PC-9 (cell line): ENCODE data around the gene UGT1A5. TPM values are rescaled to one million over a fixed set of nuclear protein-coding genes. Genes with fewer than 3 reads are reported as not detected.

Experiments used
- BruUV-seq: library from RNA; stranded (reverse); fragments of 400-500 nt; replicated peaks from 2 replicates; lab custom pipeline; 2021; lab: Mats Ljungman, UMichigan
- CTCF ChIA-PET: fragments of 300-600 bp; sonication (Branson Sonifier 250); formaldehyde crosslinking; loops from one replicate; lab custom pipeline; 2022; ENCODE audit warnings: antibody characterized with exemption; lab: Charles Lee
- POLR2A ChIA-PET: fragments of 300-600 bp; sonication (Branson Sonifier 250); formaldehyde crosslinking; loops from one replicate; lab custom pipeline; 2022; ENCODE audit warnings: antibody characterized with exemption; ENCODE audit not compliant: unreplicated experiment; lab: Charles Lee
- DNase-seq, 2 experiments: peaks; one replicate each; pipeline versions ENCODE4 v3.0.0 to v3.0.0-alpha.2; 2015 to 2022; ENCODE audit warnings: mixed read lengths in 1 of 2
- H2AFZ ChIP-seq: fragments of 200-600 bp; sonication (generic); 2 replicates; pipeline ENCODE4 v1.8.1; 2017; ENCODE audit warnings: antibody characterized with exemption
- H3F3A ChIP-seq: fragments of 200-600 bp; sonication (generic); 2 replicates; pipeline ENCODE4 v1.8.1; 2017; ENCODE audit warnings: antibody characterized with exemption, mild to moderate bottlenecking, low read depth; ENCODE audit not compliant: insufficient read depth
- H3K27ac ChIP-seq: fragments of 200-600 bp; sonication (generic); 2 replicates; pipeline ENCODE4 v1.6.1; 2016; ENCODE audit warnings: mixed run types
- H3K27me3 ChIP-seq: fragments of 200-600 bp; sonication (generic); 2 replicates; pipeline ENCODE4 v1.6.1; 2016; ENCODE audit warnings: low read depth, mixed run types; ENCODE audit not compliant: insufficient read depth
- H3K36me3 ChIP-seq: fragments of 200-600 bp; sonication (generic); 2 replicates; pipeline ENCODE4 v1.6.1; 2016; ENCODE audit warnings: low read depth, mixed run types
- H3K4me1 ChIP-seq: fragments of 200-600 bp; sonication (generic); replicated peaks from 2 replicates; pipeline ENCODE4 v1.6.1; 2016; ENCODE audit warnings: mixed run types; ENCODE audit not compliant: insufficient read depth
- H3K4me2 ChIP-seq: fragments of 200-600 bp; sonication (generic); 2 replicates; pipeline ENCODE4 v1.6.1; 2017; ENCODE audit warnings: mixed run types
- H3K4me3 ChIP-seq: fragments of 200-600 bp; sonication (generic); 2 replicates; pipeline ENCODE4 v1.6.1; 2016; ENCODE audit warnings: mixed run types
- H3K79me2 ChIP-seq: fragments of 200-600 bp; sonication (generic); 2 replicates; pipeline ENCODE4 v1.6.1; 2017; ENCODE audit warnings: low read depth, mixed run types
- H3K9me2 ChIP-seq: fragments of 200-600 bp; sonication (generic); 2 replicates; pipeline ENCODE4 v1.8.1; 2017; ENCODE audit warnings: mild to moderate bottlenecking; ENCODE audit not compliant: insufficient read depth
- H3K9me3 ChIP-seq: fragments of 200-600 bp; sonication (generic); 2 replicates; pipeline ENCODE4 v1.8.1; 2016; ENCODE audit warnings: low read depth; ENCODE audit not compliant: insufficient read depth
- H4K20me1 ChIP-seq: fragments of 200-600 bp; sonication (generic); 2 replicates; pipeline ENCODE4 v1.8.1; 2017; ENCODE audit not compliant: insufficient read depth
- EZH2 ChIP-seq: fragments of 200-600 bp; sonication (generic); IDR thresholded peaks from 2 replicates; pipeline ENCODE4 v1.8.0; 2017; ENCODE audit warnings: antibody characterized with exemption, low read depth
- intact Hi-C: fragments of 100-400 bp; cut with micrococcal nuclease; formaldehyde crosslinking; loops from one replicate; pipeline ENCODE4 v1.10.0; 2022; ENCODE audit not compliant: unreplicated experiment
- total RNA-seq: library from RNA; stranded (reverse); gene quantifications from 2 replicates; pipeline ENCODE4 v1.2.3, GENCODE V29; 2021
- TF ChIP-seq, protein P1 (sequence below): fragments of 200-600 bp; sonication (generic); conservative IDR thresholded peaks from 2 replicates; pipeline ENCODE4 v1.6.1; 2017; ENCODE audit warnings: mixed run types, antibody characterized with exemption, mild to moderate bottlenecking, moderate library complexity

UGT1A5 gene
- total RNA-seq, 1 experiment from 2014 or later: 71.3 TPM

DNA sequence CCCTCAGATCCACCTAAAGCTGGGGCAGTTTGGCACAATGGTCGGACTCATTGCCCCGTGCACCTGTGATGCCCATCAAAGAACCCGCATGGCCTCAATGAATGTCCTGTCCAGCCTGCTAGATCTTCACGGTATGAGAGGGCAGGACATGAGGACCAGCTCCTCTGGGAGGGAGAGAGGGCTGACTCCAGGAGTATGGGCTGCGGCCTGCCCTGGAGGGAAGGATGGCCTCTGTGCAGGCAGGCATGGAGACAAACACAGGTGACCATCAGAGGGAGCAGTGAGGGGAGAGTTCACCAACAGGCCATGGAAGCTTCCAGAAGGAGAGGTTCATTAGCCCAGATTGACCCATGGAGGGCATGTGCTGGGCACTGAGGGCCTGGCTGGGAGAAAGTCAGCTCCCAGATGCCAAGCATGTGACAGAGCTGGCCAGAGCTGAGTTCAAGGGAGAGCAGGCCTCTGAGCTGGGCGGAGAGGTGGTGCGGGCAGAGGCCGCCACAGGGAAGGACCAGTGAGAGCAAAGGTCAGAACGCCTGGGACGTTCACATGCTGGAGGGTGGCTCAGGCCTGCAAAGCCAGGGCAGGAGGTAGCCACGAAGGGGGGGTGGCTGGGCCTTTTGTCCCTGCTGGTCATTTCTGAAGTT is 105.4 kb downstream of the UGT1A5 start:
- Histone ChIP-seq H3K36me3 (no peaks in the 10 kb centered on the region), H3K9me2 (no peaks in the 10 kb centered on the region), H3K27ac (no peak overlapping the region), H2AFZ (no peak overlapping the region), H3K4me1 (no peaks in the 10 kb centered on the region), H3K27me3 (no peaks in the 10 kb centered on the region), H3F3A (no peaks in the 10 kb centered on the region), H3K4me3 (no peak overlapping the region), H3K9me3 (no peaks in the 10 kb centered on the region), H3K4me2 (no peak overlapping the region), H3K79me2 (no peaks in the 10 kb centered on the region), H4K20me1 (no peaks in the 10 kb centered on the region)
- ChIA-PET POLR2A (interaction anchor here (0.7 kb wide), 1 partner anchor 118 kb away, joined by 3 read pairs; no protein-coding TSS in a partner anchor), CTCF (no interaction called here)
- BruUV-seq: no TSS peak
- no peak for DNase-seq
- no peak for TF ChIP-seq EZH2
- TF ChIP-seq, protein P1, sequence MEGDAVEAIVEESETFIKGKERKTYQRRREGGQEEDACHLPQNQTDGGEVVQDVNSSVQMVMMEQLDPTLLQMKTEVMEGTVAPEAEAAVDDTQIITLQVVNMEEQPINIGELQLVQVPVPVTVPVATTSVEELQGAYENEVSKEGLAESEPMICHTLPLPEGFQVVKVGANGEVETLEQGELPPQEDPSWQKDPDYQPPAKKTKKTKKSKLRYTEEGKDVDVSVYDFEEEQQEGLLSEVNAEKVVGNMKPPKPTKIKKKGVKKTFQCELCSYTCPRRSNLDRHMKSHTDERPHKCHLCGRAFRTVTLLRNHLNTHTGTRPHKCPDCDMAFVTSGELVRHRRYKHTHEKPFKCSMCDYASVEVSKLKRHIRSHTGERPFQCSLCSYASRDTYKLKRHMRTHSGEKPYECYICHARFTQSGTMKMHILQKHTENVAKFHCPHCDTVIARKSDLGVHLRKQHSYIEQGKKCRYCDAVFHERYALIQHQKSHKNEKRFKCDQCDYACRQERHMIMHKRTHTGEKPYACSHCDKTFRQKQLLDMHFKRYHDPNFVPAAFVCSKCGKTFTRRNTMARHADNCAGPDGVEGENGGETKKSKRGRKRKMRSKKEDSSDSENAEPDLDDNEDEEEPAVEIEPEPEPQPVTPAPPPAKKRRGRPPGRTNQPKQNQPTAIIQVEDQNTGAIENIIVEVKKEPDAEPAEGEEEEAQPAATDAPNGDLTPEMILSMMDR: no peak
- intact Hi-C loops: no loop called here

DNA sequence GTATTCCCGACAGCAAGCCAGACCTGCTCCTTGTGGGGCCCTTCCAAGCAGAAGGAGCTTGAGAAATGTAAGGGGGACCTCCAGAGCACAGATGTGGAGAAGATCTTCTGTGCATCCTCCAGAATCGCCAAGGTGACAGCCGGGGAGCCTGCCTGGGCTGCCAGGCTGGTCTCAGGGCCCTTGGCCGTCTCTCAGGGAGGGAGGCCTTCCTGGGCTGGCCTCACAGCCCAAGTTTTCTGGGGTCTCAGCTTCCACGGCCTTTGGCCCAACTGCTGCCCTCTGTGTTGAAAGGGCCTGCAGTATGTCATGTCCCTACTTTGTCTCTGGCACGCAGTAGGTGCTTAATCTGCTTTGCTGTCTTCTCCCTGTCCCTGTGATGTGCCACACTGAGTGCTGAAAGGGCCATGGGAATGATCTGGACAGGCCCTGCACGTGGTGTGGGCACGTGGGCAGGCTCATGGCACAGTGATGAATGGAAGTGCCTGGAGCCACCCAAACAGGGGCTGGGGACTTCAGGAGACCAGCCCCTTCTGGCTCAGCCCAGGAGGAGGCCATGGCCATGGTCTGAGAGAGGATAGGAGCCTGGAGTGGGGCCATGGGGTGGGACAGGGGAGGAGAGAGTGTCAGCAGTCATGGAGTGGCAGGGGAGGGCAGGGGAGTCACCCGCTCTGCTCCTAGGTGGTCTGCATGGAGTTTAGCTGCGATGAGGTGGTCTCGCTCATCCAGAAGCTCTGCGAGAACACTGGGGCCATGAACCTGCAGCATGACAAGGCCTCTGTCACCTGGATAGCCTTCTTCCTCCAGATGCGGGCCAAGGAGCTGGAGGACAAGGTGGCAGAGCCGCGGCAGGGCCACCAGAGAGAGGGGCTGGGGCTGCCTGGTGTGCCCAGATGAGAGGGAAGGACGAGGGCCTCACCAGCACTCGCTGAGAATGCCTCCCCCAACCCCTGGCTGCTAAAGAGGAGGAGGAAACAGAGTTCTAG is 106.2 kb downstream of the UGT1A5 start:
- Histone ChIP-seq H3F3A (no peaks in the 10 kb centered on the region), H3K27ac (no peak overlapping the region), H2AFZ (no peak overlapping the region), H3K4me3 (no peak overlapping the region), H3K9me3 (no peaks in the 10 kb centered on the region), H4K20me1 (no peaks in the 10 kb centered on the region), H3K27me3 (no peaks in the 10 kb centered on the region), H3K9me2 (no peaks in the 10 kb centered on the region), H3K4me2 (no peak overlapping the region), H3K4me1 (no peaks in the 10 kb centered on the region), H3K79me2 (no peaks in the 10 kb centered on the region), H3K36me3 (no peaks in the 10 kb centered on the region)
- BruUV-seq: no TSS peak
- no peak for DNase-seq
- ChIA-PET POLR2A (interaction anchor here (0.6 kb wide), 1 partner anchor 389 kb away, joined by 7 read pairs; no protein-coding TSS in a partner anchor), CTCF (no interaction called here)
- TF ChIP-seq, protein P1: no peak
- TF ChIP-seq EZH2: no peak
- intact Hi-C loops: no loop called here

DNA sequence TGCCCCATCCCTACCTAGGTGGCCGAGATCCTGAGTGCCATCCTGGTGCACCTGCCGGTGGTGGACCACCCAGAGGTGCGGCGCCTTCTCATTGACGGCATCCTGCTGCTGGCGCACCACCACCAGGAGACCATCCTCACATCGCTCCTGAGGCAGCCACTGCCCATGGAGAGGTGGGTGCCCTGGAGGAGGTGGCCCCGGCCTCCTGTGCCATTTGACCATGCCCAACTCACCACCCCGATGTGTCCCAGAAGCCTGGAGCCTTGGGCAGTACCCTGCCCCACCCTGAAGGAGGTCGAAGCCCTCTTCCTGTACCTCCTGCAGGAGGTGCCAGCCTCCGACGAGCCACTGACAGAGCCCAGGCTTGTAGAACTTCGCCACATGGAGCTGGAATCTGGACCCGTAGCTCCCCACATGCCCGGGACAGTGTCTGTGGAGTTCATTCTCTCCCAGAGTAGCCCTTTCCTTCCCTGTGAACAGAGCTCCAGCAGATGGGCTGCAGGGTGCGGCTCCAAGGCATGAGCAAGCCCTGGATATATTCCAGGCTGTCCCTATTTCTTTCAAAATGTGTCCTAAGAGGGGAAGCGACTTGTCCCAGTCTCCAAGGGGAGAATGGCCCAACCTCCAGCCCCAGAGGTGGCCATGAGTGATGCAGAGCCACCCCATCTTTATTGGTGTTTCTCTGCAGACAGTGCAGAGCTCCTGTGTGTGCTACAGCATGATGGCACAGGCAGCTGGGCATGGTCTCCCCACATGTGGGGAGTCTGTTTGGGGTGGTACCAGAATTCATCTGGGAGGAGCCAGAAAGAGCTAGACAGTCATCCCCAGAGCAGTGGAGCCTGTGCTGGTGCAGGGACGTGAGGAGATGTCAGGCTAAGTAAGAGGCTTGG is 107.4 kb downstream of the UGT1A5 start:
- ChIA-PET CTCF (no interaction called here), POLR2A (no interaction called here)
- H3K27me3 ChIP-seq: no peaks in the 10 kb centered on the region
- DNase-seq: no peak
- H3F3A ChIP-seq: no peaks in the 10 kb centered on the region
- H3K4me3 ChIP-seq: no peak overlapping the region
- no peaks in the 10 kb centered on the region for H3K36me3 ChIP-seq
- no peaks in the 10 kb centered on the region for H3K79me2 ChIP-seq
- no peaks in the 10 kb centered on the region for H4K20me1 ChIP-seq
- intact Hi-C loops: no loop called here
- H3K9me2 ChIP-seq: no peaks in the 10 kb centered on the region
- TF ChIP-seq EZH2: no peak
- TF ChIP-seq, protein P1: no peak
- no peaks in the 10 kb centered on the region for H3K4me1 ChIP-seq
- BruUV-seq: no TSS peak
- no peak overlapping the region for H2AFZ ChIP-seq
- H3K27ac ChIP-seq: no peak overlapping the region
- no peaks in the 10 kb centered on the region for H3K9me3 ChIP-seq
- no peak overlapping the region for H3K4me2 ChIP-seq
